GM12878 (cell line): Measurements from ENCODE around the gene TRERF1. TPM values are rescaled to one million over a fixed set of nuclear protein-coding genes. Genes with fewer than 3 reads are reported as not detected.

ENCODE experiments used
- BHLHE40 ChIP-seq, 2 experiments: fragments of 450-650 bp in 1 of 2; IDR thresholded peaks; 2 replicates each; pipeline ENCODE4 v1.6.1; 2011 to 2017; ENCODE audit warnings: low read depth in 2 of 2, borderline replicate concordance in 1 of 2, improper control_type of control experiment in 1 of 2, low read length in 1 of 2, mild to moderate bottlenecking in 1 of 2
- CHD2 ChIP-seq: IDR thresholded peaks from 2 replicates; pipeline ENCODE4 v1.6.1; 2011; ENCODE audit warnings: low read depth, low read length, improper control_type of control experiment, borderline replicate concordance
- EED ChIP-seq: sonication (generic); IDR thresholded peaks from 2 replicates; pipeline ENCODE4 v1.6.1; 2016; ENCODE audit warnings: antibody characterized with exemption, low read depth
- EP300 ChIP-seq, 2 experiments: fragments of 150-350 bp in 1 of 2; IDR thresholded peaks; 2 replicates each; pipeline ENCODE4 v1.6.1; 2011 to 2012; ENCODE audit warnings: low read depth in 2 of 2, low read length in 2 of 2, borderline replicate concordance in 1 of 2, improper control_type of control experiment in 1 of 2, inconsistent platforms in 1 of 2; ENCODE audit not compliant: control insufficient read depth in 1 of 2
- ETV6 ChIP-seq, 2 experiments: fragments of 450-650 bp in 1 of 2; IDR thresholded peaks in 1 of 2; conservative IDR thresholded peaks in 1 of 2; 2 replicates each; pipeline ENCODE4 v1.6.1; 2014; ENCODE audit warnings: antibody characterized with exemption in 1 of 2, borderline replicate concordance in 1 of 2, low read depth in 1 of 2, mild to moderate bottlenecking in 1 of 2, moderate library complexity in 1 of 2
- GATAD2B ChIP-seq: fragments of 450-650 bp; conservative IDR thresholded peaks from 2 replicates; pipeline ENCODE4 v1.6.1; 2017; ENCODE audit warnings: low read depth, mild to moderate bottlenecking, moderate library complexity
- IKZF2 ChIP-seq, 2 experiments: fragments of 450-650 bp; IDR thresholded peaks; 2 replicates each; pipeline ENCODE4 v1.6.1; 2017; ENCODE audit warnings: mild to moderate bottlenecking in 2 of 2, moderate library complexity in 2 of 2
- JUNB ChIP-seq: IDR thresholded peaks from 2 replicates; pipeline ENCODE4 v1.6.1; 2016; ENCODE audit warnings: antibody characterized with exemption, mild to moderate bottlenecking
- KDM1A ChIP-seq: fragments of 200-600 bp; sonication (generic); IDR thresholded peaks from 2 replicates; pipeline ENCODE4 v1.6.1; 2016; ENCODE audit warnings: borderline replicate concordance
- MEF2A ChIP-seq: IDR thresholded peaks from 2 replicates; pipeline ENCODE4 v1.6.1; 2011; ENCODE audit warnings: low read depth, mild to moderate bottlenecking, low read length, moderate library complexity; ENCODE audit not compliant: insufficient read depth
- MXI1 ChIP-seq: fragments of 150-350 bp; IDR thresholded peaks from 2 replicates; pipeline ENCODE4 v1.6.1; 2011; ENCODE audit warnings: low read depth, mild to moderate bottlenecking, inconsistent platforms, low read length, improper control_type of control experiment
- MYC ChIP-seq: IDR thresholded peaks from 2 replicates; pipeline ENCODE4 v1.6.1; 2011; ENCODE audit warnings: mild to moderate bottlenecking, low read length, moderate library complexity, inconsistent platforms; ENCODE audit not compliant: insufficient read depth, insufficient replicate concordance, insufficient read length, severe bottlenecking
- NFYB ChIP-seq: IDR thresholded peaks from 2 replicates; pipeline ENCODE4 v1.6.1; 2011; ENCODE audit warnings: low read depth, mild to moderate bottlenecking, low read length, improper control_type of control experiment, moderate library complexity; ENCODE audit not compliant: insufficient read depth
- PAX5 ChIP-seq: IDR thresholded peaks from 2 replicates; pipeline ENCODE4 v1.6.1; 2011; ENCODE audit warnings: low read depth, low read length, borderline replicate concordance
- POLR2A ChIP-seq: IDR thresholded peaks from 2 replicates; pipeline ENCODE4 v1.6.1; 2011; ENCODE audit warnings: low read depth, mild to moderate bottlenecking, low read length
- POLR2AphosphoS2 ChIP-seq: IDR thresholded peaks from 2 replicates; pipeline ENCODE4 v1.6.1; 2011; ENCODE audit warnings: low read depth, mild to moderate bottlenecking, low read length, improper control_type of control experiment, moderate library complexity
- RBBP5 ChIP-seq: fragments of 200-600 bp; sonication (generic); conservative IDR thresholded peaks from 2 replicates; pipeline ENCODE4 v1.6.1; 2016
- TAF1 ChIP-seq: IDR thresholded peaks from 2 replicates; pipeline ENCODE4 v1.6.1; 2011; ENCODE audit warnings: mild to moderate bottlenecking, low read depth, low read length, borderline replicate concordance
- TCF7 ChIP-seq: IDR thresholded peaks from 2 replicates; pipeline ENCODE4 v1.6.1; 2014; ENCODE audit warnings: antibody characterized with exemption, borderline replicate concordance
- YBX1 ChIP-seq: fragments of 450-650 bp; IDR thresholded peaks from 2 replicates; pipeline ENCODE4 v1.6.1; 2016; ENCODE audit warnings: antibody characterized with exemption
- ZNF217 ChIP-seq: fragments of 450-650 bp; IDR thresholded peaks from 2 replicates; pipeline ENCODE4 v1.6.1; 2017; ENCODE audit warnings: antibody characterized with exemption, mild to moderate bottlenecking
- ZNF622 ChIP-seq: fragments of 450-650 bp; IDR thresholded peaks from 2 replicates; pipeline ENCODE4 v1.6.1; 2017; ENCODE audit warnings: mild to moderate bottlenecking, inconsistent platforms
- polyA plus RNA-seq, 11 experiments: library from polyadenylated mRNA; depleted of rRNA in 4 of 11; unstranded in 6 of 11; stranded (reverse) in 5 of 11; fragments of >200 nt; fragmentation: Nextera tagmentation in 4 of 11; fragmentation: Illumina TruSeq in 1 of 11; extraction: Ambion mirVana in 4 of 11; extraction: Trizol in 1 of 11; gene quantifications; 1 replicate in 1 of 11; 2 replicates in 10 of 11; pipeline versions ENCODE4 v1.2.1 to v1.2.3, GENCODE V29; 2011 to 2016; ENCODE audit warnings: inconsistent platforms in 2 of 11, missing spikeins in 2 of 11, low read depth in 1 of 11
- total RNA-seq, 4 experiments: library from RNA; depleted of rRNA in 3 of 4; stranded (reverse); fragments of >200 nt in 3 of 4; fragmentation: Illumina TruSeq in 1 of 4; extraction: Trizol in 1 of 4; gene quantifications; 2 replicates each; pipeline versions ENCODE4 v1.2.1 to v1.2.3, GENCODE V29; 2013 to 2021
- TF ChIP-seq, protein P1 (sequence below): fragments of 450-650 bp; IDR thresholded peaks from 2 replicates; pipeline ENCODE4 v1.6.1; 2018; ENCODE audit warnings: mild to moderate bottlenecking, low read depth, moderate library complexity; ENCODE audit not compliant: partially characterized antibody
- TF ChIP-seq, protein P2 (sequence below): fragments of 450-650 bp; IDR thresholded peaks from 2 replicates; pipeline ENCODE4 v1.6.1; 2018; ENCODE audit warnings: borderline replicate concordance, mild to moderate bottlenecking; ENCODE audit not compliant: partially characterized antibody

The TRERF1 gene
- total and polyA plus RNA-seq, 10 of the 15 experiments (the other 5 are each of a cell fraction or from before 2014, with no cell fraction given), result 2.2 to 19.4 (median 7.2) TPM

DNA sequence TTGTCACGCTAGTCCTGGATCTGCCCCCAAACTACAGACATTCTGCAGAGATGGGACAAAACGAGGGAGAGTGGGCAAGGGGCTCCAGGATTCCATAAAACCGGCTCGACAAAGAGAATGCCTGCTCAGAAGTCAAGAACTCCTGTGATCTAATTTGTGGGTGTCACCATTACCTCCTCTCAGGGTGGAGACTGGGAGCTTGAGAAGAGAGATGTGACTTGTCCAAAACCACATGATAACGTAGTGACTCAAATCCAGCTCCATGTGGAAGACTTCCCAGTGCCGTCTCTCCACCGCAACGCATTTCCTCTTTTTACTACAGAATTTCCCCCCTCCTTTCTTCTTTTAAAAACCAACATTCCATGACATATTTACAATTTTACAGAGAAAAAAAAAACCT is 44.3 kb downstream of the TRERF1 start (continued):
- TF ChIP-seq BHLHE40 (IDR thresholded peaks at IDR 0.05; ENCODE audit: borderline replicate concordance in 1 of 2, low read depth in 2 of 2, low read length in 1 of 2) (no peak), MEF2A (no peak), RBBP5 (no peak), YBX1 (no peak), NFYB (no peak), ZNF217 (no peak), JUNB (peak; percentile 69), PAX5 (no peak), CHD2 (no peak), TAF1 (no peak), IKZF2 (IDR thresholded peaks at IDR 0.05) (peak; percentile 28 to 30; a peak in 1 of 4 replicates), MYC (no peak), GATAD2B (no peak), ZNF622 (no peak), MXI1 (no peak), POLR2AphosphoS2 (no peak), EP300 (IDR thresholded peaks at IDR 0.05; ENCODE audit: borderline replicate concordance in 1 of 2, control insufficient read depth in 1 of 2, low read depth in 2 of 2, low read length in 2 of 2) (no peak), EED (peak; percentile 91), TCF7 (peak; percentile 71; the same call in 1 of the 2 replicates), ETV6 (conservative IDR thresholded peaks at IDR 0.05 in 1 of 2, IDR thresholded peaks at IDR 0.05 in 1 of 2; ENCODE audit: borderline replicate concordance in 1 of 2, low read depth in 1 of 2) (peak in 1 of 2 experiments; percentile 53; a peak in 1 of 4 replicates), POLR2A (no peak), KDM1A (no peak)
- TF ChIP-seq, protein P1, sequence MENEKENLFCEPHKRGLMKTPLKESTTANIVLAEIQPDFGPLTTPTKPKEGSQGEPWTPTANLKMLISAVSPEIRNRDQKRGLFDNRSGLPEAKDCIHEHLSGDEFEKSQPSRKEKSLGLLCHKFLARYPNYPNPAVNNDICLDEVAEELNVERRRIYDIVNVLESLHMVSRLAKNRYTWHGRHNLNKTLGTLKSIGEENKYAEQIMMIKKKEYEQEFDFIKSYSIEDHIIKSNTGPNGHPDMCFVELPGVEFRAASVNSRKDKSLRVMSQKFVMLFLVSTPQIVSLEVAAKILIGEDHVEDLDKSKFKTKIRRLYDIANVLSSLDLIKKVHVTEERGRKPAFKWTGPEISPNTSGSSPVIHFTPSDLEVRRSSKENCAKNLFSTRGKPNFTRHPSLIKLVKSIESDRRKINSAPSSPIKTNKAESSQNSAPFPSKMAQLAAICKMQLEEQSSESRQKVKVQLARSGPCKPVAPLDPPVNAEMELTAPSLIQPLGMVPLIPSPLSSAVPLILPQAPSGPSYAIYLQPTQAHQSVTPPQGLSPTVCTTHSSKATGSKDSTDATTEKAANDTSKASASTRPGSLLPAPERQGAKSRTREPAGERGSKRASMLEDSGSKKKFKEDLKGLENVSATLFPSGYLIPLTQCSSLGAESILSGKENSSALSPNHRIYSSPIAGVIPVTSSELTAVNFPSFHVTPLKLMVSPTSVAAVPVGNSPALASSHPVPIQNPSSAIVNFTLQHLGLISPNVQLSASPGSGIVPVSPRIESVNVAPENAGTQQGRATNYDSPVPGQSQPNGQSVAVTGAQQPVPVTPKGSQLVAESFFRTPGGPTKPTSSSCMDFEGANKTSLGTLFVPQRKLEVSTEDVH, result no peak
- TF ChIP-seq, protein P2, sequence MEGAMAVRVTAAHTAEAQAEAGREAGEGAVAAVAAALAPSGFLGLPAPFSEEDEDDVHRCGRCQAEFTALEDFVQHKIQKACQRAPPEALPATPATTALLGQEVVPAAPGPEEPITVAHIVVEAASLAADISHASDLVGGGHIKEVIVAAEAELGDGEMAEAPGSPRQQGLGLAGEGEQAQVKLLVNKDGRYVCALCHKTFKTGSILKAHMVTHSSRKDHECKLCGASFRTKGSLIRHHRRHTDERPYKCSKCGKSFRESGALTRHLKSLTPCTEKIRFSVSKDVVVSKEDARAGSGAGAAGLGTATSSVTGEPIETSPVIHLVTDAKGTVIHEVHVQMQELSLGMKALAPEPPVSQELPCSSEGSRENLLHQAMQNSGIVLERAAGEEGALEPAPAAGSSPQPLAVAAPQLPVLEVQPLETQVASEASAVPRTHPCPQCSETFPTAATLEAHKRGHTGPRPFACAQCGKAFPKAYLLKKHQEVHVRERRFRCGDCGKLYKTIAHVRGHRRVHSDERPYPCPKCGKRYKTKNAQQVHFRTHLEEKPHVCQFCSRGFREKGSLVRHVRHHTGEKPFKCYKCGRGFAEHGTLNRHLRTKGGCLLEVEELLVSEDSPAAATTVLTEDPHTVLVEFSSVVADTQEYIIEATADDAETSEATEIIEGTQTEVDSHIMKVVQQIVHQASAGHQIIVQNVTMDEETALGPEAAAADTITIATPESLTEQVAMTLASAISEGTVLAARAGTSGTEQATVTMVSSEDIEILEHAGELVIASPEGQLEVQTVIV, result no peak
